C4-2B (cell line): ENCODE data around the gene RAD21L1.
A peak's percentile ranks its signal among the peaks of the same experiment; 100 is the strongest.

ENCODE experiments used
- H3K27ac ChIP-seq: fragments of 450-650 bp; 2 replicates; pipeline ENCODE4 v1.5.1; 2017
- CTCF ChIP-seq: fragments of 450-650 bp; conservative IDR thresholded peaks from 2 replicates; pipeline ENCODE4 v1.5.1; 2017; ENCODE audit warnings: mild to moderate bottlenecking
- ZFX ChIP-seq: fragments of 450-650 bp; IDR thresholded peaks from 2 replicates; pipeline ENCODE4 v1.6.1; 2017

The RAD21L1 gene

GRCh38 chr20:1225783-1226654 lies at the start of gene RAD21L1:
TSS of gene RAD21L1 (plus strand) at chr20:1226044. CDS start at chr20:1228454, 2,410 bp downstream.
- H3K27ac ChIP-seq = peak within 1 kb of the TSS; percentile 55
- TF ChIP-seq ZFX (no peak), CTCF (no peak)

DNA sequence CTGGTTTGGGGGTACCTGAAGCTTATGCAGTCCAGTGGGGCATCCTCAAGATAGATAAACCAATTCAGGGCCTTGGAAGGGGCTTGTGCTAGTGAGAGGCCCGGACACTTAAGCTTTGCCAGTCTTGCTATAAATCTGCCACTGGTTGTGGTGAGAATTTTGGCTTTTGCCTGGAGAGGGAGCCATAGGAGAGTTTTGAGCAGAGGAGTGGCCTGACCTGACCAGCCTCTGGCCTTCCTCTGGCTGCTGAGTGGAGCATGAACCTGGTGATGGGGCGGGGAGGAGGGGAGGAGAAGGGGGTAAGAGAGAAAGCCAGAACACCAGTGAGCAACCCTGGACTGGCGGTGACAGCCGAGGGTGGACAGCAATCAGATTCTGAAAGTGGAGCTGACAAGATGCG lies 48.2 kb upstream of the RAD21L1 start:
- no peak for TF ChIP-seq CTCF
- TF ChIP-seq ZFX = no peak
- no peak overlapping the region for H3K27ac ChIP-seq

DNA sequence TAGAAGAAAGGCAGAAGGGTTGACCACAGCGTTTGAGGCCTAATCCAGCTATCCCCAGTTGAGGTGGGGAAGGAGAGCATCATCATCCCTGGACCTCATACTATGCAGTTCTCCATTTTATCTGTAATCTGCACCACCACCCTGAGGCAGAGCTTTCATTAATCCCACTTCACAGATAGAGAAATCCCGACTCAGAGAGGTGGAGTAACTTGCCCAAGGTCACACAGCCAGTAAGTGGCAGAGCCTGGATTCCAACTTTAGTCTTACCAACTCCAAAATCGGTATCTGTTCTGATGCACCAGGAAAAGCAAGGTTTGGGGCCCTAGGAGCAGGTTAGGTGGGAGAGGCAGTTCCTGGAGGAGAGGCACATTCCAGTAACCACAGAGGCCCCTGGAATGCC lies 47.7 kb upstream of the RAD21L1 start:
- no peak overlapping the region for H3K27ac ChIP-seq
- TF ChIP-seq ZFX (no peak), CTCF (no peak)

- TF ChIP-seq CTCF = no peak
- H3K27ac ChIP-seq = no peak overlapping the region
These were observed 47.2 kb upstream of the RAD21L1 start for GRCh38 chr20:1178623-1179022.

DNA sequence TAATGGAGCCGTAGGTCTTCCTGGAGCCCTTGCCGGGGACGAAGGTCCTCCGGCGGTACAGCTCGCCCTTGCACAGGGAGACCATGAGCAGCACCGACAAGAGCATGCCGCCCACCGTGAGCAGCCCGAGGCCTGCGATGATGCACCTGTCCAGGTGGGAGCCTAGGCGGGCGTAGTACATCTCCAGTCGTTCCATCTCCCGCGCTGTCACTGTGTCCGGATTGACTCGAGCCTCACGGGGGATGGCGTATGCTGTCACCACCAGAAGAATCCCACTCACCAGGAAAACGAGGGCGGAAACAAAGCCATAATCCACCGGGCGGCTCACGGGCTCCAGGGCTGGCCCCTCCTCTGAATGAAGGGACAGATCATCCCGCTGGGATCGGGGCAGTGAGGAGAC lies 44.9 kb upstream of the RAD21L1 start:
- TF ChIP-seq CTCF = no peak
- TF ChIP-seq ZFX = no peak
- no peak overlapping the region for H3K27ac ChIP-seq

GRCh38 chr20:1182106-1182505 lies 43.7 kb upstream of the RAD21L1 start:
- TF ChIP-seq ZFX (no peak), CTCF (no peak)
- no peak overlapping the region for H3K27ac ChIP-seq

DNA sequence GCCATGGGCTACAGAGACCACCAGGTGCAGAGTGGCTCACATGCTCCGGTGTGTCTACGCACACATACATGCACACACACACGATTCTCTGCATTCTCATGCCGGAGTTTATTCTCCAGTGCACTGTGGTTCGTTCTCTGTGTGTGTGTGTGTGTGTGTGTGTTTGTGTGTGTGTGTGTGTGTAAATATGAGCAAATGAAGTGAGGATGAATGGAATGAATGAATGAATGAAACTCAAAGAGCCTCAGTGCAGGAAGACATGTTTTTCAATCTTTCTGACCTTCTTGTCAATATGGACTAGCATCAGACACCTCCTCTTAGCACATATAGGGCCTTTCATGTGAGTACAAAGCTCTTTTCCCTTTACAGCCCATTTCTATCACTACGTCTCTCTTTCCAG lies 42.7 kb upstream of the RAD21L1 start:
- no peak for TF ChIP-seq CTCF
- TF ChIP-seq ZFX = no peak
- no peak overlapping the region for H3K27ac ChIP-seq
